ENCODE measurements around the gene ZBTB40.

The ZBTB40 gene

GRCh38 chr1:22569269-22569668, 117.6 kb downstream of the ZBTB40 start:
- TF ChIP-seq POLR2AphosphoS5 (IDR thresholded peaks at IDR 0.05; ENCODE audit: borderline replicate concordance, low read depth, low read length), result no peak
- no peak for TF ChIP-seq FOXP2 (optimal IDR thresholded peaks at IDR 0.05; ENCODE audit: control extremely low read depth, extremely low read length, insufficient read depth)
- no peak for TF ChIP-seq EZH2 (IDR thresholded peaks at IDR 0.05)
- no peak for DNase-seq (ENCODE audit: low read depth, low spot score)
- no peaks in the 10 kb centered on the region for H3K9me3 ChIP-seq (ENCODE audit: low read depth, low read length)
- no peak overlapping the region for H3K9ac ChIP-seq (ENCODE audit: insufficient read length)
- no peaks in the 10 kb centered on the region for H3K36me3 ChIP-seq (ENCODE audit: insufficient read depth, low read length)
- H3K4me3 ChIP-seq, result no peak overlapping the region
- H3K27ac ChIP-seq, result no peak overlapping the region

- Histone ChIP-seq H3K4me3 (no peak overlapping the region), H3K9me3 (ENCODE audit: low read depth, low read length) (no peaks in the 10 kb centered on the region), H3K27ac (no peak overlapping the region), H3K36me3 (ENCODE audit: insufficient read depth, low read length) (no peaks in the 10 kb centered on the region), H3K9ac (ENCODE audit: insufficient read length) (no peak overlapping the region)
- DNase-seq (ENCODE audit: low read depth, low spot score), result no peak
- no peak for TF ChIP-seq POLR2AphosphoS5 (IDR thresholded peaks at IDR 0.05; ENCODE audit: borderline replicate concordance, low read depth, low read length)
- no peak for TF ChIP-seq FOXP2 (optimal IDR thresholded peaks at IDR 0.05; ENCODE audit: control extremely low read depth, extremely low read length, insufficient read depth)
- TF ChIP-seq EZH2 (IDR thresholded peaks at IDR 0.05), result no peak
Observed at GRCh38 chr1:22570140-22570909, 118.7 kb downstream of the ZBTB40 start.

DNA sequence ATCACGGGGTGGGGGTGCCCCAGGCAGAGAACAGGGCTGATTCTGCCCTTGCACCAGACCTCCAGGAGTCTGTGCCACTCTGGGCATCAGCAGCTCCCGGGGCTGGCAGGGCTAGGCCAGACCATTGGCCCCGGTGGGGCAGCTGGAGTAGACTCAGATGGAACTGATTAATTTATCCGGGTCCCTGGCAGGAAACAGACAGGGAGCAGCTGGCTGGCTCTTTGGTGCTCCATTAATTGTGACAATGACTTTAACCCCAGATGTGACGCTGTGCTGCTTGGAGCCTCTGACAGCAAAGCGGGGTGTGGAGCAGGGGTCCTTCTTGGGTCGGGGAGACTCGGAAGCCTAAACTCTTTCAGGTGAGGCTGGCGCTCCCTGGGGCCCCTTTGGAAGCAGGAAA, 121.2 kb downstream of the ZBTB40 start:
- Histone ChIP-seq H3K36me3 (ENCODE audit: insufficient read depth, low read length) (no peaks in the 10 kb centered on the region), H3K9me3 (ENCODE audit: low read depth, low read length) (no peaks in the 10 kb centered on the region), H3K9ac (ENCODE audit: insufficient read length) (no peak overlapping the region), H3K4me3 (no peak overlapping the region), H3K27ac (no peak overlapping the region)
- no peak for DNase-seq (ENCODE audit: low read depth, low spot score)
- TF ChIP-seq POLR2AphosphoS5 (IDR thresholded peaks at IDR 0.05; ENCODE audit: borderline replicate concordance, low read depth, low read length) (no peak), FOXP2 (optimal IDR thresholded peaks at IDR 0.05; ENCODE audit: control extremely low read depth, extremely low read length, insufficient read depth) (no peak), EZH2 (IDR thresholded peaks at IDR 0.05) (no peak)

GRCh38 chr1:22573237-22573636, 121.6 kb downstream of the ZBTB40 start:
- TF ChIP-seq FOXP2 (optimal IDR thresholded peaks at IDR 0.05; ENCODE audit: control extremely low read depth, extremely low read length, insufficient read depth) (no peak), EZH2 (IDR thresholded peaks at IDR 0.05) (no peak), POLR2AphosphoS5 (IDR thresholded peaks at IDR 0.05; ENCODE audit: borderline replicate concordance, low read depth, low read length) (no peak)
- Histone ChIP-seq H3K36me3 (ENCODE audit: insufficient read depth, low read length) (no peaks in the 10 kb centered on the region), H3K9me3 (ENCODE audit: low read depth, low read length) (no peaks in the 10 kb centered on the region), H3K9ac (ENCODE audit: insufficient read length) (no peak overlapping the region), H3K27ac (no peak overlapping the region), H3K4me3 (no peak overlapping the region)
- no peak for DNase-seq (ENCODE audit: low read depth, low spot score)

DNA sequence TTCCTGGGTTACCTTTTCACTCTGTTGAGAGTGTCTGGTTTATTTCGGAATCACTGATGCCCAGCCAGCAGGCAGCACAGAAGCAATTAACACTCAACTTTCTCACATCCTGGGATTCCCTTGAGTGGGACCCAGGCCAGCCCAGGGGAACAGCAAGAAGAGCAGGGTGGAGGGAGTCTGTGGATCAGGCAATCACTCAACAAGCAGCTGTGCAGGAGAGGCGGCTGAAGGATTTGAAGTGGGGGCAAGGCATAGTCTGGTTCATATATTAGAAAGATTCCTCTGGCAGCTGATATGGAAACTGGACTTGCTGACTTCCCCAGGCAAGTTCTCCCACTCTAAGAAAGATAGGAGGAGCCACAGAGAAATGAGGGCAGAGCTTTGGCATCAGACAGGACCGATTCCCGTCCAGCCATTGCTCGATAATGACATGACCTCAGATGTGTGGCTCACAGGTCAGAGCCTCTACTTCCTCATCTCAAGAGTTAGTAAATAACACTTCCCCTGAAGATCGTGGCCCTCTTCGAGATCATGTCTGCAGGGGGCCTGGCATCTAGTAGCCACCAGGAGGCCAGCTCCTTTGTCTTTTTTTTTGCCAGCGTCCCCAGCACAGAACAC, 124.0 kb downstream of the ZBTB40 start:
- H3K9me3 ChIP-seq (ENCODE audit: low read depth, low read length), result no peaks in the 10 kb centered on the region
- H3K4me3 ChIP-seq, result no peak overlapping the region
- no peak overlapping the region for H3K27ac ChIP-seq
- TF ChIP-seq EZH2 (IDR thresholded peaks at IDR 0.05), result no peak
- TF ChIP-seq FOXP2 (optimal IDR thresholded peaks at IDR 0.05; ENCODE audit: control extremely low read depth, extremely low read length, insufficient read depth), result no peak
- no peak for TF ChIP-seq POLR2AphosphoS5 (IDR thresholded peaks at IDR 0.05; ENCODE audit: borderline replicate concordance, low read depth, low read length)
- no peak overlapping the region for H3K9ac ChIP-seq (ENCODE audit: insufficient read length)
- H3K36me3 ChIP-seq (ENCODE audit: insufficient read depth, low read length), result no peaks in the 10 kb centered on the region
- DNase-seq (ENCODE audit: low read depth, low spot score), result no peak

GRCh38 chr1:22576150-22576544, 124.5 kb downstream of the ZBTB40 start:
- no peaks in the 10 kb centered on the region for H3K36me3 ChIP-seq (ENCODE audit: insufficient read depth, low read length)
- TF ChIP-seq EZH2 (IDR thresholded peaks at IDR 0.05), result no peak
- TF ChIP-seq POLR2AphosphoS5 (IDR thresholded peaks at IDR 0.05; ENCODE audit: borderline replicate concordance, low read depth, low read length), result no peak
- TF ChIP-seq FOXP2 (optimal IDR thresholded peaks at IDR 0.05; ENCODE audit: control extremely low read depth, extremely low read length, insufficient read depth), result no peak
- no peak overlapping the region for H3K9ac ChIP-seq (ENCODE audit: insufficient read length)
- no peak overlapping the region for H3K27ac ChIP-seq
- no peaks in the 10 kb centered on the region for H3K9me3 ChIP-seq (ENCODE audit: low read depth, low read length)
- H3K4me3 ChIP-seq, result no peak overlapping the region
- no peak for DNase-seq (ENCODE audit: low read depth, low spot score)

DNA sequence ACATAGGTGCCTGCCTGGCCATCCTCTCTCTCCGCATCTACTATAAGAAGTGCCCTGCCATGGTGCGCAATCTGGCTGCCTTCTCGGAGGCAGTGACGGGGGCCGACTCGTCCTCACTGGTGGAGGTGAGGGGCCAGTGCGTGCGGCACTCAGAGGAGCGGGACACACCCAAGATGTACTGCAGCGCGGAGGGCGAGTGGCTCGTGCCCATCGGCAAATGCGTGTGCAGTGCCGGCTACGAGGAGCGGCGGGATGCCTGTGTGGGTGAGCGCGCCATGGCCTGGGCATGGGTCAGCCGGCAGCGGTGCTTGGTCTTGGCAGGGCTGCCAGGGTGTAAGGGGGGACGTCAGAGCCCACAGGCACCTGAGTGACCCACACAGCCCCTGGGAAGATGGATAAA, 125.0 kb downstream of the ZBTB40 start:
- no peaks in the 10 kb centered on the region for H3K36me3 ChIP-seq (ENCODE audit: insufficient read depth, low read length)
- no peak overlapping the region for H3K9ac ChIP-seq (ENCODE audit: insufficient read length)
- H3K9me3 ChIP-seq (ENCODE audit: low read depth, low read length), result no peaks in the 10 kb centered on the region
- DNase-seq (ENCODE audit: low read depth, low spot score), result no peak
- H3K4me3 ChIP-seq, result no peak overlapping the region
- TF ChIP-seq POLR2AphosphoS5 (IDR thresholded peaks at IDR 0.05; ENCODE audit: borderline replicate concordance, low read depth, low read length), result no peak
- TF ChIP-seq EZH2 (IDR thresholded peaks at IDR 0.05), result no peak
- TF ChIP-seq FOXP2 (optimal IDR thresholded peaks at IDR 0.05; ENCODE audit: control extremely low read depth, extremely low read length, insufficient read depth), result no peak
- no peak overlapping the region for H3K27ac ChIP-seq

GRCh38 chr1:22578732-22579361, 127.2 kb downstream of the ZBTB40 start:
- TF ChIP-seq FOXP2 (optimal IDR thresholded peaks at IDR 0.05; ENCODE audit: control extremely low read depth, extremely low read length, insufficient read depth) (no peak), POLR2AphosphoS5 (IDR thresholded peaks at IDR 0.05; ENCODE audit: borderline replicate concordance, low read depth, low read length) (no peak), EZH2 (IDR thresholded peaks at IDR 0.05) (no peak)
- no peak overlapping the region for H3K4me3 ChIP-seq
- H3K9me3 ChIP-seq (ENCODE audit: low read depth, low read length), result no peaks in the 10 kb centered on the region
- no peak overlapping the region for H3K27ac ChIP-seq
- DNase-seq (ENCODE audit: low read depth, low spot score), result no peak
- H3K36me3 ChIP-seq (ENCODE audit: insufficient read depth, low read length), result no peaks in the 10 kb centered on the region
- H3K9ac ChIP-seq (ENCODE audit: insufficient read length), result no peak overlapping the region

Measured in SK-N-MC (cell line).